H1 (cell line): ENCODE measurements around the gene LMTK3. TPM values are rescaled to one million over a fixed set of nuclear protein-coding genes. Genes with fewer than 3 reads are reported as not detected.
A peak's percentile ranks its signal among the peaks of the same experiment; 100 is the strongest.

Source experiments
- CTCF ChIA-PET: fragments of 300-600 bp; sonication (Branson Sonifier 250); formaldehyde crosslinking; loops from one replicate; lab custom pipeline; 2021; ENCODE audit not compliant: partially characterized antibody; lab: Charles Lee
- POLR2A ChIA-PET: fragments of 300-600 bp; sonication (Branson Sonifier 250); formaldehyde crosslinking; loops from one replicate; lab custom pipeline; 2021; ENCODE audit warnings: inconsistent platforms; ENCODE audit not compliant: partially characterized antibody; lab: Charles Lee
- DNase-seq, 2 experiments: peaks; one replicate each; pipeline versions ENCODE4 v3.0.0 to v3.0.0-alpha.2; 2010 to 2022; ENCODE audit warnings: low spot score in 2 of 2, low read depth in 1 of 2, mixed read lengths in 1 of 2
- FAIRE-seq: peaks from 2 replicates; lab custom pipeline; 2011; peaks lifted over from hg19 to GRCh38; lab: Jason Lieb, UNC
- H2AFZ ChIP-seq: 2 replicates; pipeline ENCODE4 v1.8.1; 2012; ENCODE audit warnings: low read length, inconsistent platforms
- H2AK5ac ChIP-seq: 2 replicates; pipeline ENCODE4 v1.6.1; 2013; ENCODE audit warnings: low read depth, low read length
- H2BK120ac ChIP-seq: replicated peaks from 2 replicates; pipeline ENCODE3; 2013; ENCODE audit warnings: low read depth, low read length, inconsistent platforms
- H2BK12ac ChIP-seq: 2 replicates; pipeline ENCODE4 v1.6.1; 2013; ENCODE audit warnings: low read depth, low read length
- H2BK15ac ChIP-seq: 2 replicates; pipeline ENCODE4 v1.6.1; 2013; ENCODE audit warnings: low read length
- H2BK20ac ChIP-seq: 2 replicates; pipeline ENCODE4 v1.6.1; 2013; ENCODE audit warnings: low read length
- H2BK5ac ChIP-seq: 2 replicates; pipeline ENCODE4 v1.6.1; 2013; ENCODE audit warnings: low read depth, low read length
- H3K14ac ChIP-seq: 2 replicates; pipeline ENCODE4 v1.6.1; 2013; ENCODE audit warnings: inconsistent platforms; ENCODE audit not compliant: insufficient read length
- H3K18ac ChIP-seq: 2 replicates; pipeline ENCODE4 v1.6.1; 2013; ENCODE audit warnings: low read length; ENCODE audit errors: extremely low read depth
- H3K23ac ChIP-seq: 2 replicates; pipeline ENCODE4 v1.6.1; 2013; ENCODE audit warnings: inconsistent platforms; ENCODE audit not compliant: insufficient read length
- H3K23me2 ChIP-seq: 2 replicates; pipeline ENCODE4 v1.6.1; 2013; ENCODE audit warnings: low read depth, low read length
- H3K27ac ChIP-seq: 2 replicates; pipeline ENCODE4 v1.6.1; 2011; ENCODE audit warnings: low read depth, low read length, inconsistent platforms
- H3K27me3 ChIP-seq, 4 experiments: replicated peaks in 1 of 4; 1 replicate in 1 of 4; 2 replicates in 3 of 4; pipeline versions ENCODE4 v1.6.1 to v1.8.1; 2011 to 2013; ENCODE audit warnings: low read length in 3 of 4, mild to moderate bottlenecking in 3 of 4, inconsistent platforms in 2 of 4, mixed read lengths in 2 of 4, moderate library complexity in 1 of 4; ENCODE audit not compliant: control insufficient read depth in 3 of 4, insufficient read depth in 3 of 4; ENCODE audit errors: extremely low read depth in 1 of 4
- H3K36me3 ChIP-seq, 4 experiments: 2 replicates each; pipeline versions ENCODE4 v1.6.1 to v1.8.1; 2011 to 2013; ENCODE audit warnings: mild to moderate bottlenecking in 4 of 4, low read length in 3 of 4, moderate library complexity in 2 of 4, control low read depth in 1 of 4, inconsistent platforms in 1 of 4; ENCODE audit not compliant: insufficient read depth in 4 of 4, control insufficient read depth in 2 of 4
- H3K4ac ChIP-seq: replicated peaks from 2 replicates; pipeline ENCODE3; 2013; ENCODE audit warnings: low read length, low read depth, mixed read lengths, inconsistent platforms; ENCODE audit not compliant: insufficient read length
- H3K4me1 ChIP-seq, 4 experiments: replicated peaks in 1 of 4; 1 replicate in 1 of 4; 2 replicates in 3 of 4; pipeline versions ENCODE4 v1.6.1 to v1.8.1; 2011 to 2013; ENCODE audit warnings: low read length in 3 of 4, inconsistent platforms in 2 of 4, mixed read lengths in 1 of 4; ENCODE audit not compliant: insufficient read depth in 4 of 4, control insufficient read depth in 3 of 4
- H3K4me2 ChIP-seq, 2 experiments: 2 replicates each; pipeline versions ENCODE4 v1.6.1 to v1.8.1; 2011 to 2013; ENCODE audit warnings: low read depth in 2 of 2, low read length in 2 of 2, control low read depth in 1 of 2, inconsistent platforms in 1 of 2, mild to moderate bottlenecking in 1 of 2; ENCODE audit not compliant: insufficient read depth in 1 of 2
- H3K4me3 ChIP-seq, 4 experiments: fragments of 200-600, 300-600 bp in 1 of 4; sonication (generic), shearing (Covaris generic), sonication (Bioruptor Twin) in 1 of 4; 2 replicates each; pipeline versions ENCODE4 v1.5.1 to v1.8.1; 2011 to 2016; ENCODE audit warnings: low read length in 4 of 4, low read depth in 3 of 4, control low read depth in 2 of 4, inconsistent platforms in 2 of 4, mild to moderate bottlenecking in 2 of 4, mixed read lengths in 1 of 4, moderate library complexity in 1 of 4; ENCODE audit not compliant: insufficient read depth in 2 of 4; ENCODE audit errors: extremely low read depth in 1 of 4
- H3K56ac ChIP-seq: replicated peaks from 2 replicates; pipeline ENCODE3; 2013; ENCODE audit warnings: low read depth, mild to moderate bottlenecking, mixed read lengths, low read length, inconsistent platforms; ENCODE audit not compliant: insufficient read length
- H3K79me1 ChIP-seq: 2 replicates; pipeline ENCODE4 v1.6.1; 2013; ENCODE audit warnings: low read depth, low read length, control low read depth
- H3K79me2 ChIP-seq, 2 experiments: 2 replicates each; pipeline versions ENCODE4 v1.6.1 to v1.8.1; 2012 to 2013; ENCODE audit warnings: low read length in 2 of 2, mild to moderate bottlenecking in 2 of 2, inconsistent platforms in 1 of 2; ENCODE audit not compliant: insufficient read depth in 2 of 2, control insufficient read depth in 1 of 2
- H3K9ac ChIP-seq, 4 experiments: replicated peaks in 1 of 4; 1 replicate in 1 of 4; 2 replicates in 3 of 4; pipeline versions ENCODE4 v1.6.1 to v1.8.1; 2011 to 2013; ENCODE audit warnings: low read depth in 3 of 4, low read length in 3 of 4, control low read depth in 2 of 4, mild to moderate bottlenecking in 2 of 4, moderate library complexity in 2 of 4, inconsistent platforms in 1 of 4; ENCODE audit errors: extremely low read depth in 1 of 4
- H3K9me3 ChIP-seq, 2 experiments: 2 replicates each; pipeline versions ENCODE4 v1.6.1 to v1.8.1; 2012 to 2013; ENCODE audit warnings: mild to moderate bottlenecking in 2 of 2, moderate library complexity in 2 of 2, control low read depth in 1 of 2, inconsistent platforms in 1 of 2, low read depth in 1 of 2, low read length in 1 of 2, mixed read lengths in 1 of 2; ENCODE audit not compliant: insufficient read depth in 2 of 2
- H4K20me1 ChIP-seq, 2 experiments: replicated peaks in 1 of 2; 2 replicates each; pipeline versions ENCODE3 to v1.8.1; 2011 to 2013; ENCODE audit warnings: inconsistent platforms in 2 of 2, low read length in 2 of 2, mild to moderate bottlenecking in 1 of 2; ENCODE audit not compliant: insufficient read depth in 2 of 2, control insufficient read depth in 1 of 2
- H4K5ac ChIP-seq: 2 replicates; pipeline ENCODE4 v1.6.1; 2013; ENCODE audit warnings: low read length, low read depth, mixed read lengths, inconsistent platforms; ENCODE audit not compliant: insufficient read length
- H4K8ac ChIP-seq: 2 replicates; pipeline ENCODE4 v1.8.0; 2013; ENCODE audit warnings: mild to moderate bottlenecking, moderate library complexity, low read length, inconsistent platforms; ENCODE audit not compliant: insufficient read depth; ENCODE audit errors: extremely low read depth
- H4K91ac ChIP-seq: replicated peaks from 2 replicates; pipeline ENCODE3; 2013; ENCODE audit warnings: low read length, mixed read lengths, inconsistent platforms; ENCODE audit not compliant: insufficient read length
- CHD1 ChIP-seq: IDR thresholded peaks from 2 replicates; pipeline ENCODE4 v1.6.1; 2012; ENCODE audit warnings: low read depth, low read length, improper control_type of control experiment
- CREB1 ChIP-seq: IDR thresholded peaks from 2 replicates; pipeline ENCODE4 v1.6.1; 2012; ENCODE audit warnings: inconsistent platforms
- KDM5A ChIP-seq: fragments of 200-600 bp; IDR thresholded peaks from 2 replicates; pipeline ENCODE4 v1.7.1; 2012; ENCODE audit warnings: mild to moderate bottlenecking, low read length, inconsistent platforms, mixed read lengths
- POU5F1 ChIP-seq: IDR thresholded peaks from 2 replicates; pipeline ENCODE4 v1.6.1; 2011; ENCODE audit warnings: low read depth, mild to moderate bottlenecking, low read length, moderate library complexity
- WGBS, 2 experiments: shearing (Covaris generic) in 1 of 2; methylation state at CpG; one replicate each; pipeline versions ENCODE4 v1.1.6 to v1.1.7; 2013 to 2015; ENCODE audit warnings: low lambda C conversion rate in 2 of 2, mixed read lengths in 2 of 2, inconsistent platforms in 1 of 2, low coverage in 1 of 2, missing lambda C conversion rate in 1 of 2; ENCODE audit not compliant: insufficient replicate concordance in 2 of 2, insufficient coverage in 1 of 2, insufficient read length in 1 of 2; ENCODE audit errors: extremely low coverage in 1 of 2, missing lambda C conversion rate in 1 of 2; 5-methylcytosine and 5-hydroxymethylcytosine counted together
- polyA plus RNA-seq, 7 experiments: library from polyadenylated mRNA; depleted of rRNA in 3 of 7; stranded (reverse) in 5 of 7; unstranded in 2 of 7; fragments of >200 nt in 5 of 7; fragments of 200-250 nt in 2 of 7; gene quantifications; 1 replicate in 5 of 7; 2 replicates in 1 of 7; 4 replicates in 1 of 7; pipeline versions ENCODE4 v1.2.1 to v1.2.3, GENCODE V29; 2011 to 2013; ENCODE audit warnings: missing spikeins in 2 of 7, mixed read lengths in 2 of 7
- total RNA-seq: library from RNA; stranded (reverse); fragmentation: NEBNext Ultra II Directional; extraction: Animal tissue kit (Norgen Biotek cat#: 25700); gene quantifications from 2 replicates; pipeline ENCODE4 v1.2.1, GENCODE V29; 2021

LMTK3 gene
- total and polyA plus RNA-seq, 2 of the 8 experiments (the other 6 are each of a cell fraction or from before 2014, with no cell fraction given): 2.7 to 12.4 TPM

GRCh38 chr19:48516536-48516935 lies 4.9 kb upstream of the LMTK3 start:
- Histone ChIP-seq H3K27me3 (peaks cover 0 to 12% (median 9%) of the 10 kb centered on the region in 4 experiments; a peak in 4 of 7 replicates), H2BK15ac (peak overlapping the region; percentile 95; the same call in 1 of the 2 replicates), H4K91ac (no peak overlapping the region), H3K18ac (no peak overlapping the region), H2BK120ac (no peak overlapping the region), H4K5ac (no peak overlapping the region), H3K23ac (no peak overlapping the region), H3K14ac (no peak overlapping the region), H3K4me3 (no peak overlapping the region), H3K27ac (no peak overlapping the region), H2BK5ac (no peak overlapping the region), H3K79me1 (no peaks in the 10 kb centered on the region), H2AK5ac (no peak overlapping the region; the same call in 1 of the 2 replicates), H3K9me3 (no peaks in the 10 kb centered on the region), H3K4me1 (peaks cover 0 to 16% (median 6%) of the 10 kb centered on the region in 4 experiments; a peak in 5 of 7 replicates), H3K9ac (no peak overlapping the region), H2BK20ac (peak overlapping the region; percentile 90; the same call in 1 of the 2 replicates), H3K23me2 (peaks cover 13% of the 10 kb centered on the region), H3K4me2 (no peak overlapping the region; a peak in 1 of 4 replicates), H4K8ac (no peak overlapping the region), H3K36me3 (no peaks in the 10 kb centered on the region), H3K79me2 (no peaks in the 10 kb centered on the region), H4K20me1 (peaks cover 0 to 4% of the 10 kb centered on the region in 2 experiments), H3K56ac (no peak overlapping the region), H3K4ac (no peak overlapping the region), H2AFZ (peak overlapping the region; percentile 81; the same call in 1 of the 2 replicates), H2BK12ac (peak overlapping the region; percentile 39; the same call in 1 of the 2 replicates)
- CTCF ChIA-PET: interaction anchor here (0.6 to 3.4 kb wide), 6 partner anchors 8 to 114 kb away, joined by 3 to 29 read pairs (median 4); no protein-coding TSS in a partner anchor
- WGBS, 2 experiments: 86% methylated on average over 8 of the region's 8 CpGs; no CpG with 5 or more reads in 1 of the 2 experiments
- no peak for FAIRE-seq
- POLR2A ChIA-PET: interaction anchor here (0.9 to 2.1 kb wide), 5 partner anchors 34 to 98 kb away, joined by 3 to 6 read pairs (median 4); partner anchors contain the start of gene FAM83E
- DNase-seq: no peak
- TF ChIP-seq CHD1: no peak
- TF ChIP-seq CREB1: no peak
- no peak for TF ChIP-seq POU5F1
- no peak for TF ChIP-seq KDM5A
